Erythroblast (primary cell): ENCODE results near the gene DEF6.
"Not testable (repeated sequence)": the region's sequence is repeated elsewhere in the genome, so short reads cannot be mapped to it uniquely, and the experiment has no call there.

Source experiments
- DNase-seq, 2 experiments: peaks; one replicate each; lab custom pipeline; 2025; lab: John Stamatoyannopoulos, UW
- GATA1 ChIP-seq: IDR thresholded peaks from 2 replicates; pipeline ENCODE4 v1.6.1; 2011; ENCODE audit warnings: low read depth, mild to moderate bottlenecking, control low read depth, low read length, moderate library complexity
- POLR2A ChIP-seq: IDR thresholded peaks from 2 replicates; pipeline ENCODE4 v1.6.1; 2011; ENCODE audit warnings: mild to moderate bottlenecking, low read length

Gene DEF6

DNA sequence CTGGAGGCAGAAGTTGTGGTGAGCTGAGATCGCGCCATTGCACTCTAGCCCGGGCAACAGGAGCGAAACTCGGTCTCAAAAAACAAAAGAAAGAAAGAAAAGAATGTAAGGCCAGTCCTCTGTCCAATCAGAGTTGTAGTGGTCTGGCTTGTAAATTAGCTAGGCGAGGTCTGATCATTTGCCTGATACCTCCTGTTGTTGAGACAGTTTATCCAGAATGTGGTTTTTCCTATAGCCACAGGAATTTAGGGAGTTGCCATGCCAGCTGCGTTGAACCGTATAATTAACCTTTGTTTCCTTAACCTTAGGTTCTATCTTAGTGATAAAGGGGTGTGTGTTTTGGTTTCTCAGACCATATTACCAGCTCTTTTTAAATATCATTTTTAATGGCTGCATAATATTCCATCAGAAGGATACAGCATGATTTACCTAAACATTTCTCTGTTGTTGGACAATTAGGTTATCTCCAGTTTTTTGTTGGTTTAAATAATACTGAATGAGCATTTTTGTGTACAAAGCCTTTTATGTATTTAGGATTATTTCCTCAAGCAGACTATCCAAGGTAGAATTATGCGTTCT, 33.0 kb downstream of the DEF6 start:
- no peak for TF ChIP-seq POLR2A
- TF ChIP-seq GATA1, result no peak
- DNase-seq, result no peak

DNA sequence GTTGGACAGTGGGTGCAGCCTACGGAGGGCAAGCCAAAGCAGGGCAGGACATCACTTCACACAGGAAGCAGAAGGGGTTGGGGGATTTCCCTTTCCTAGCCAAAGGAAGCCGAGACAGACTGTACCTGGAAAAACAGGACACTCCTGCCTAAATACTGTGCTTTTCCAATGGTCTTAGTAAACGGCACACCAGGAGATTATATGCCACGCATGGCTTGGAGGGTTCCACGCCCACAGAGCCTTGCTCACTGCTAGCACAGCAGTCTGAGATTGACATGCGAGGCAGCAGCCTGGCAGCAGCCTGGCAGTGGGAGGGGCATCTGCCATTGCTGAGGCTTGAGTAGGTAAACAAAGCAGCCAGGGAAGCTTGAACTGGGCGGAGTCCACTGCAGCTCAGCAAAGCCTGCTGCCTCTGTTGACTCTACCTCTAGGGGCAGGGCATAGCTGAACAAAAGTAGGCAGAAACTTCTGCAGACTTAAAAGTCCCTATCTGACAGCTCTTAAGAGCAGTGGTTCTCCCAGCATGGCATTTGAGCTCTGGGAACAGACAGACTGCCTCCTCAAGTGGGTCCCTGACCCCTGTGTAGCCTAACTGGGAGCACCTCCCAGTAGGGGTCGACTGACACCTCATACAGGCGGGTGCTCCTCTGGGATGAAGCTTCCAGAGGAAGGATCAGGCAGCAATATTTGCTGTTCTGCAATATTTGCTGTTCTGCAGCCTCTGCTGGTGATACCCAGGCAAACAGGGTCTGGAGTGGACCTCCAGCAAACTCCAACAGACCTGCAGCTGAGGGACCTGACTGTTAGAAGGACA, 34.7 kb downstream of the DEF6 start:
- DNase-seq, result not testable (repeated sequence)

DNA sequence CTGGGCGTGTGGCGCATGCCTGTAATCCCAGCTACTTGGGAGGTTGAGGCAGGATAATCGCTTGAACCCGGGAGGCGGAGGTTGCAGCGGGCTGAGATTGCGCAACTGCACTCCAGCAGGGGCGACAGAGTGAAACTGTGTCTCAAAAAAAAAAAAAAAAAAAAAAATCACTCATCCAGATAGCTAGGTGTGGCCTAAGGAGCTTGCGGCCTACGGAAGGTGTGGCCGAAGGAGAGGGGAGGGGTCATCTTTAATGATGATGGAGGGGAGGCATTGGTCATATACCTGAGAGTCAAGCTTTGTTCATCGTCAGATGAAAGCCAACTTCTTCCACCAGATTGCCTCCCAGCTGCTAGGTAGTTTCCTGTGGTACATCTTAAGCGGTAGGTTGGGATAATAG, 43.9 kb downstream of the DEF6 start:
- TF ChIP-seq POLR2A, result no peak
- TF ChIP-seq GATA1, result no peak
- DNase-seq, result no peak

DNA sequence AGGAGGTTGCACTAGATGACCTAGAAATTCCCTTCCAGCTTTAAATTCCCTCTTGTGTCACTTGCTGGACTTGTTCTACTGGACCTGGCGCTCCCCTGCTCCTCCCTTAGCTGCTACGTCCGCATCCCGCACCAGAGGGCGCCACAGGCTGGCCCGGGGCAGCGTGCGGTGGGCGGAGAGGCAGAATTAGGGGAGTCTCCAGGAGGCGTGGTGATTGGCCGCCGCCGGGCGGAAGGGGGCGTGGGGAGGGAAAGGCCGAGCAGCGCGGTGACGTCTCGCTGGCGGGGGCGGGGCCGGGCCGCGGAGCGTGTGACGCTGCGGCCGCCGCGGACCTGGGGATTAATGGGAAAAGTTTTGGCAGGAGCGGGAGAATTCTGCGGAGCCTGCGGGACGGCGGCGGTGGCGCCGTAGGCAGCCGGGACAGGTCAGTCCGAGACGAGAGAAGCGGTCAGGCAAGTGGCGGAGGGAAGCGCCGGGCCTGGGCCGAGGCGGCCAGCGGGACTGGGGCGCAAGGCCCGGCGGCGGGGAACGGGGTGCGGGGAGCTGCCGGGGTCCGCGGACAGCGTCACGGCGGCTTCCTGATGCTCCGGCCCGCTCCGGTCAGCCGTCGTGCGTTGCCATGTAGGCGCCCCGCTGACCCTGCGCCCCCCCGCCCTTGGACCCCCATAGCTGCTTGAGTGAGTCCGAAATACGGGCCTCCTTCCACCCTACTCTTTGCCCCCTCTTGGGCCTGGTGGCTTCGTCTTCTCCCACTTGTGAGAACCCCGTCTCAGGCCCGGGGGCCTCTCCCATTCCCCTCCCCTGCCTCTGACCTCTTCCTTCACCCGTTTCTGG, 44.9 kb downstream of the DEF6 start, which contains the start of gene PPARD:
Gene PPARD (plus strand): TSS at position 301 of the 834 bp plus-strand sequence. CDS start 68,530 bp downstream, outside the sequence.
- DNase-seq, result peak; percentile 95 to 99
- TF ChIP-seq GATA1 (no peak), POLR2A (peak; percentile 44)

GRCh38 chr6:35343092-35343834, 45.6 kb downstream of the DEF6 start:
- TF ChIP-seq POLR2A (no peak), GATA1 (no peak)
- peak; percentile 61 to 67 for DNase-seq

- DNase-seq, result peak in 1 of 2 experiments; percentile 39
- TF ChIP-seq GATA1, result no peak
- no peak for TF ChIP-seq POLR2A
Observed at GRCh38 chr6:35343835-35344550, 46.4 kb downstream of the DEF6 start.

DNA sequence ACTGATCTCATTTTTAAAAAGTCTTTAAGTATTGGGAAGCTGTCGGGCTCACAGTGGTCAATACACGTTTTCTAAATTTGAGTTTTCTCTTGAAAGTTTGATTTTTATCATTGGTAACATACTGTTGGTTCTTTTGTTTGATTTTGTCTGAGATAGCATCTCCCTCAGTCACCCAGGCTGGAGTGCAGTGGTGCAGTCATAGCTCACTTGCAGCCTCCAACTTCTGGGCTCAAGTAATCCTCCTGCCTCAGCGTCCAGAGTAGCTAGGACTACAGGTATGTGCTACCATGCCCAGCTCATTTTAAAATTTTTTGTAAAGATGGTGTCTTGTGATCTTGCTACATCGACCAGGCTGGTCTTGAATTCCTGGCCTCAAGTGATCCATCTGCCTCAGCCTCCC, 53.8 kb downstream of the DEF6 start:
- TF ChIP-seq GATA1 (no peak), POLR2A (no peak)
- no peak for DNase-seq

GRCh38 chr6:35352735-35353134, 55.1 kb downstream of the DEF6 start:
- no peak for TF ChIP-seq GATA1
- no peak for TF ChIP-seq POLR2A
- DNase-seq, result no peak

DNA sequence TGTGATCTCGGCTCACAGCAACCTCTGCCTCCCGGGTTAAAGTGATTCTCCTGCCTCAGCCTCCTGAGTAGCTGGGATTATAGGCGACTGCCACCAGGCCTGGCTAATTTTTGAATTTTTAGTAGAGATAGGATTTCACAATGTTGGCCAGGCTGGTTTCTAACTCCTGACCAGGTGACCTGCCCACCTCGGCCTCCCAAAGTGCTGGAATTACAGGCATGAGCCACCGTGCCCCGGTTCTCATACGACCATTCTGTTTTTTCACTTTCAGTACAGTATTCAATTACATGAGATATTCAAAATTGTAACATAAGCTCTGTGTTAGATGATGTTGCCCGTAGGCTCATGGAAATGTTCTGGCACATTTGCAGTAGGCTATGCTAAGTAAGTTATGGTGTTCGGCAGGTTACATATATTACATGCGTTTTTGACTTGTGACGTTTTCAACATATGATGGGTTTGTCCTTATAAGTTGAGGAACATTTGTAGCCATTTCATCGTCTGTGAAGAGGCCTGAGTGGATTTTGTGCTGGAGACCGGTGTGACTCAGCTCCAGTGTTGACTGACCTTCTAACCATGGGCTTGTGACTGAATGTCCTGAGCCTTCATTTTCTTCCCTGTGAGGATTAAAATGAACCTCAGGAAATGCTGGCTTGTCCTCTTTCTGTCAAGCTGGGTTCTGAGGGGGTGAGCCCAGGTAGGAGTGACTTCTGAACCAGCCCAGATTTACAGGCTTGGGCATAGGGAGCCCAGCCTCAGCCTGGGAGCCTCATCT, 56.9 kb downstream of the DEF6 start:
- TF ChIP-seq GATA1 (no peak), POLR2A (no peak)
- no peak for DNase-seq

DNA sequence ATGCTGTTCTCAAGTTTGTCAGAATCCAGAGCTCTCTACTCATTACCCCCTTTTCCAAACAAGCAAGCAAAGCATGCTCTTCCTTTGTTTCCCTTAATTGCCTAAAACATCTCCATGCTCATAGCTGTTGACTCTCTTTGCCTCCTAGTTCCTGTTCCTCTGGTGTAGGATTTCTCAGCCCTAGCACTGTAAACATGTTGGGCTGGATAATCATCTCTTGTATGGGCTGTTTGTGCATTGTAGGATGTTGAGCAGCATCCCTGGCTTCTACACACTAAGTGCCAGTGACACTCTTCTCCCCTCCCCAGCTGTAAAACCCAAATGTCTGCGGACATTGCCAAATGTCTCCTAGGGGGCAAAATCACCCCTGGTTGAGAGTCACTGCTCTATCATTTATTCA, 58.8 kb downstream of the DEF6 start:
- TF ChIP-seq POLR2A (no peak), GATA1 (no peak)
- no peak for DNase-seq

DNA sequence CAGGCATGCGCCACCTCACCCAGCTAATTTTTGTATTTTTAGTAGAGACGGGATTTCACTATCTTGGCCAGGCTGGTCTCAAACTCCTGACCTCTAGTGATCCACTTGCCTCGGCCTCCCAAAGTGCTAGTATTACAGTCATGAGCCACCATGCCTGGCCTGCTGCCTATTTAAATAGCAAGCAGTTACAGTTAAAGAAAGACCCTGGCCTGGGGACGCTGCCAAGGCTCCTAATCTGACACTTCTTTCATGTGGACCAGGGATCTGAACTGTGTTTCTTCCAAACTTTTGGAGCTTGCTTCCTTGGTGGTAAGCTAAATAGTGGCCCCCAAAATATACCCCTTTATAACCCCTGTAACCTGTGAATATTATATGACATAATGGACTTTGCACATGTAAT, 60.1 kb downstream of the DEF6 start:
- TF ChIP-seq GATA1 (no peak), POLR2A (no peak)
- DNase-seq, result no peak

- no peak for TF ChIP-seq POLR2A
- TF ChIP-seq GATA1, result no peak
- DNase-seq, result no peak
Observed at GRCh38 chr6:35358086-35358485, 60.5 kb downstream of the DEF6 start.
